ENCODE results near the gene ARFGAP2.

GRCh38 chr11:47178737-47179654 lies 2.3 kb upstream of the ARFGAP2 start:
- no peak for TF ChIP-seq CTCF (IDR thresholded peaks at IDR 0.05; ENCODE audit: low read depth, low read length)
- no peak for TF ChIP-seq POLR2A (IDR thresholded peaks at IDR 0.05; ENCODE audit: extremely low read depth, insufficient read length)
